ENCODE measurements around the gene BEST1.
"Not testable (repeated sequence)": the region's sequence is repeated elsewhere in the genome, so short reads cannot be mapped to it uniquely, and the experiment has no call there.

Gene BEST1

DNA sequence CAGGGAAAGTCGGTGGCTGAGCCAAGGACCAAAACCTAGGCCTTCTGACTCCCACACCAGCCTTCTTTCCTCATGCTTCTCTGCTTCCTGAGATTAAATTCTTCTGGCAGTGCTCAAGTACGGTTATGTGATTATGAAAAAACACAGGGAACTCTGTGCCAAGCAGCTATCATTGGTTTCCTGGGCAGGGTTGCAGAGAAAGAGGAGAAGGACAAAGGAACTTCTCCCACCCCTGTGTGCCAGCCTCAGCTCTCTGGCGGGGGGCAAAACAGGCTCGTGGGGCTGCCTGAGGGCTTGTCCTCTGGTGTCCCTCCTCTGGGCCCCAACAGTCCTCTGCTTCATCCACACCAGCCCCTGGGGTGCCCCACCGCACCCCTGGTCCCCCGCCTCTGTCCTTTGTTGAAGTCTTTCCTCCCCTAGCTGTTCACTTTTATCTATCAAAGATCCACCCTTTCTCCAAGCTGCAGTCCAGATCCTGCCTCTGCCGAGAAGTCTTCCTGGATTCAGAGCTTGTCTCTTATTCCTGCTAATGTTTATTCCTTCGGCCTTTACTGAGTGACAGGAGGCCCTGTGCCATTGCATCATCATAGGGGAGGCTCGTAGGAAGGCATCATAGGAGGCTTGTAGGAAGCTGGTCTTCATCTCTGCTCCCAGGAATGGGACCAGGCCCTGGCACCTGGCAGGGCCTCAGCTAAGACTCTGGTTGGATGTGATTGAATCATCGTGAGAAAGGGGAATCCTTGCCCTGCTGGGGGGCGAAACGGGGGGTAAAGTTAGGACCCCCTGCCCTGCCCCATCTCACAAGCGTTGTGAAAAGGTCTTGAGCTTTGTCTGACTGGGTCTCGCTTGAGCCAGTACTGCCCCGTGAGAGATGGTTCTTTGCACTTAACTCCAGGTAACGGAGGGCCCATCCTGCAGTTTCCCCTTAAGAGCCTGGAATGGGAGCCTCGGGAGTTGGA is 28.8 kb downstream of the BEST1 start:
- no peak for DNase-seq (ENCODE audit: low read depth)

DNA sequence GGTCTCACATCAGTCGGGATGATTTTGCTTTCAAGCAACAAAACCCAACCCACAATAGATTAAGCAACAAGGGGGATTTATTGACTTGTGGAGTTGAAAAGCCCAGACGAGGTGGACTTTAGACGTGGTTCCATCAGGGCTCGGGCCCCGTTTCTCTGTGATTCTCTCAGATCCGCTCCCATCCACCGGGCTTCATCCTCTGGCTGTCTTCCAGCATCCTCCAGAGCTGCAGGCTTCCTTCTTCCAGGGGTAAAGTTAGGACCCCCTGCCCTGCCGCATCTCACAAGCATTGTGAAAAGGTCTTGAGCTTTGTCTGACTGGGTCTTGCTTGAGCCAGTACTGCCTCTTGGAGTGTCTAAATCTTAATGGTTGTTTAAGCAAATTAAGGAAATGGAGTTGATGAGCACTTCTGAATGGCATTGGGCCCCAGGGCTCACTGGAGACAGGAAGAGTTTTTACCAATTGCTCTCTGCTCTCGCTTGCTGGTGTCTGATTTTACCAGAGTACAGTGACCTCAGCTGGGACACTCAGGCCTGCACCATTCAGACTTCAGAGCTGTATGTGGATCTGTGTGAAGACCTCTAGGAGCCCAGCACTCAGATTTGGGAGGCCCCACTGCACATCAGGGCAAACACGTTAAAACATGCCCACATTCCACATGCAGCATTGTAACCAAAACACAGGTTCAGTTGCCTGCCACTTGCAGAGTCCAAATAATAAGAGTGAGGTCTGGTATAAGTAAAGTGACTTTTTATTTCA is 30.8 kb downstream of the BEST1 start:
- DNase-seq (ENCODE audit: low read depth), result no peak

DNA sequence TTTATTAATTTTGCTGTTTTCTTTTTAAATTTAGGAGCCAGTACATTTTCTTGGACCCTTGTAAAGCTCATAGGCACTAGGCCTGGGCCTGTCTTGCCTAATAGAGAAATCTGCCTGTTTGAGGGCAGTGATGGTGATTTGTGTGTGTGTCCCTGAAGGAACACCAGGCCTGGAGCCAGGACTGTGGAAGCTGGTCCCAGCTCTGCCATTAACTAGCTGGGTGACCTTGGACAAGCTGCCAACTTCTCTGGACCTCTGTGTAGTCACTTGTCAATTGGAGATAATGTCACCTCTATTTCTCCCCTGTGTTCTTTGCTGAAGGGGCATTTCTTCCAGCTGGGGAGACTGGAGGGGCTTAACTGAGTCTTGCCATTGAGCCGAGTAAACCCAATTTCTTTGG is 33.3 kb downstream of the BEST1 start:
- no peak for DNase-seq (ENCODE audit: low read depth)

DNA sequence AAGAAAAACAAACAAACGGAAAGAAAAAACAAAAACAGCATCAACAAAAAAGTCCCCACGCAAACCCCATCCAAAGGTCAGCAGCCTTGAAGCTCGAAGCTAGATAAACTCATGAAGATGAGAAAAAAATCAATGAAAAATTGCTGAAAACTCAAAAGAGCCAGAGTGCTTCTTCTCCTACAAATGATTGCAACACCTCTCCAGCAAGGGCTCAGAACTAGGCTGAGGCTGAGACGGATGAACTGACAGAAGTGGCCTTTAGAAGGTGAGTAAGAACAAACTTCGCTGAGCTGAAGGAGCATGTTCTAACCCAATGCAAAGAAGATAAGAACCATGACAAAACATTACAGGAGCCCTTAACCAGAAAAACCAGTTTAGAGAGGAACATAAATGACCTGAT is 35.7 kb downstream of the BEST1 start:
- no peak for DNase-seq (ENCODE audit: low read depth)

DNA sequence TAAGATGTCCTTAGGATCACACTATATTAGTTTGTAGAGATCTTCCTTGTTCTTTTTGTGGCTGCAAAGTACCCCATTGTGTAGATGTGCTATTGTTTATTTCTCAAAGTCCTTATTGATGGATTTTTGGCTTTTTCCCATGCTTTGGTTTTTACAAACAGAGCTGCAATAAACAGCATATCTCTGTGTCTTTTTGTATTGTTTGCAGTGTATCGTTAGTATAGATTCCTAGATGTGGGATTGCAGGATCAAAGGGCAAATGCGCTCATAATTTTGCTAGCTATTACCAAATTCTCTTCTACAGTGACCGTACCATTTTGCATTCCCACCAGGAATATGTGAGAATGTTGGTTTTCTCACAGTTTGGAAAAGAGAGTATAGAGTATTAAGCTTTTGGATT is 44.8 kb downstream of the BEST1 start:
- DNase-seq (ENCODE audit: low read depth), result no peak

DNA sequence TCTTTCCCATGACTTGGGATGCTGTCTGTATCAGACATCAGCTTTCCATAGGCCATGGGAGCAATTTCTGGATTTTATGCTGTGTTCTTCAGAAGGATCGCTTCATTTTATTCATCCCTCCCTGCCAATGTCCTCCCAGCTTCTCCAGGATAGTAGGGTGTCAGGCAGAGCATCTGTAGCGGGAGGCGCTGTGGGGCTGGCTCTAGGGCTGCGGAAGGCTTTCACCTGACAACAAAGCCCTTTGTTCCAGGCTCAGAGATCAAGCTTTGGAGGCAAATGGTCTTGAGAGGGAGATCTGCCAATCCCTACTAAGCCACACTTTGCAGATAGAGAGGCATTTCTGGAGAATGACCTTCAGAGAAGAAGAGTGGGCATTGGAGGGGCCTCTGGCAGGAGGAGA is 46.8 kb downstream of the BEST1 start:
- no peak for DNase-seq (ENCODE audit: low read depth)

DNA sequence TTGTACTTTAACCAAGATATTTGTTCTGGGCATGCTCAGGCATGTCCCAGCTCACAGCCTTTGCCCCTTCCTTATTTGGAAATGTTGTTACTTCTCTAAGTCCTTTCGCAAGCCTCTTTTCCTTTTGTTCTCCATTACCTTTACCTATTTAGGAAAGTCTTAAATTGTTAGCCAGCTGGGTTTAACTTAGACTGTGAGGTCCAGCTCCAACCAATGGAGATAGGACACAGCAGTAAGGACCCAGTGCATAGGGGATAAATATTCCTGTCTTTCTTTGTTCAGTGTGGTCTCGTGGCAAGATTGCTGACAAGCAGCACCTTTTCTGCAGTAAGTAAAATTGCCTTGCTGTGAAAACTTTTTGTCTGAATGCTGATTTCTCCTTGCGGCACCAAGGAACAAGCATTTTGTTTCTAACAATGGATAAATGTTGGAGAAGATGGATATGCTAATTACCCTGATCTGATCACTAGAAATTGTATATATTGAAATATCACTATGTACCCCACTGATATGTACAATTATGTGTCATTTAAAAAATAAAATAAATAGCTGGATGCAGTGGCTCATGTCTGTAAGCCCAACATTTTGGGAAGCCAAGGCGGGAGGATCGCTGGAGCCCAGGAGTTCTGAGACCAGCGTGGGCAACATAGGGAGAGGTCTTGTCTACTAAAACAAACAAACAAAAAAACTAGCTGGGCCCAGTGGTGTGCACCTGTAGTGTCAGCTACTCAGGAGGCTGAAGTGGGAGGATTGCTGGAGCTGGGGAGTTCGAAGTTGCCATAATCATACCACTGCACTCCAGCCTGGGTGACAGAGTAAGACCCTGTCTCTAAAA is 49.2 kb downstream of the BEST1 start:
- DNase-seq (ENCODE audit: low read depth), result no peak

DNA sequence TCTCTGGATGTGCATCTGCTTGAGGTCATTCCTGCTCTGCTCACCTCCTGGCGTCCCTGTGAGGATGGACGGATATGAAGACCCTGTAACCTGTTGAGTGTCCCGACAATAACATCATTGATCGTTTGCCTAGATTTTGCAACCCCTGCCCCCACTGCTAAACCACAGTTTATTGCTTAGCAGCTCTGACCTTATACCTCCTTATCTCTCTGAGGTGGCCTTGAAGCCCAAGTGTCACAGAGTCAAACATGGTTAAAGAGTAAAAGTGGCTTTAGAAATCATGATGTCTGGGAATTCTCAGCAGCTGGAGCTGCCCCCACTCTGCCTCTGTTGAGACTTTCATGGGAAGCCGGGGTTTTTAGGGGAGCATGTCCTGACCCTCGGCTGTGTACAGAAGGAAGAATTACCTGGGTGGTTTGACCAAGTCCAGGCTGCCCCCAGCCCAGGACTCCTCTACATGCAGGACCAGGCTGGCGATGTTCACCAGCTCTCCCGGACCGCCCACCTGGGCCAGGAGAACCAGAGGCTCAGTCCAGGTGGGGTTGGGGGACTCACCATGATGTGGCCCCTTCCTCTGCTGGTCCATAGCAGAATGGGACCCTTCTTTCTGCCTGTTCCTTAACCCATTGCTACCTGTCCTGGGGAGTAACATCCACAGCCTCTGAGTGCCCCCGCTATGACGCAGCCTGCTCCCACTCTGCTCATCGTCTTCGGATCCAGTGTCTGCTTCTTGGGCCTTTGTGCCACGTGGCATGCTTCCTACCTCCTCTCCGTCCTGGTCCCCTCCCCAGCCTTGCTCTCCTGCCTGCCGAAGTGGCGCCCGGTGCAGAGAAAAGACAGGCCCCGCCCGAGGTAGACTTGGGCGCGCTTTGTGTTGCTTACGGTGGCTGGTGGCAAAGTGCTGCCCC is 50.6 kb downstream of the BEST1 start:
- DNase-seq (ENCODE audit: low read depth), result no peak

DNA sequence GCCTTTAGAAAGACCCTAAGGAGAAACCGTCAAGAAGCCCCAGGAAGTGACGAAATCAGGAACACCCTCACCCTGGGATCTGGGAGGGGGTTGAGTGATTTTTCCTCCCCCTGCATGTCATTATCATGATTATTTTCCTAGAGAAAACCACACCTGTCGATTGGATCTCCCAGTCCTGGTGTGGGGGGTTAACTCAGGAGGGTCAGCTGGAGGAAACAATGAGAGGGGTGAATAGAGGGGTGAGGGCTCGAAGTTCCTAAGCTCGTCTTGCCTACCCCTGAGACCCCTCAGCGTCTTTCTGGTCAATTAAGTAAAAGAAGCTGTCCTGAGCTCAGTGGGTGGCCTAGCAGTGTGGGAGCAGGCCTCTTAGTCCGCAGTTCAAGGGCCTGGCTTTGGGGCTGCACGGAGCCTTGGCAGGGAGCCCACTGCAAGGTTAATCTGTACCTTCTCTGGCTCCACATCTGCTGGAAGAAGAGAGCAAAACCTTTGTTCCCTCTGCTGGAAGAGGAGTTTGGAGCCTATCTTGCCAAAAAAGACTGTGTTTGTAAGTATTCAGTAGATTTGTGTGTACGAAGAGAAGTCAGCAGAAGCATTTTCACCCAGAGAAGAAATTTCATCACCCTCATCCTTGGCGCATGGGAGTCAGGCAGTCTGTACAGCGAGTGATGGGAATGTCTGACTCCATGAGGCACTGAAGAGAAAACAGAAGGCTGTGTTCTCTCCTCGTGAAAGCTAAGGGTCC is 51.5 kb downstream of the BEST1 start:
- DNase-seq (ENCODE audit: low read depth), result no peak

DNA sequence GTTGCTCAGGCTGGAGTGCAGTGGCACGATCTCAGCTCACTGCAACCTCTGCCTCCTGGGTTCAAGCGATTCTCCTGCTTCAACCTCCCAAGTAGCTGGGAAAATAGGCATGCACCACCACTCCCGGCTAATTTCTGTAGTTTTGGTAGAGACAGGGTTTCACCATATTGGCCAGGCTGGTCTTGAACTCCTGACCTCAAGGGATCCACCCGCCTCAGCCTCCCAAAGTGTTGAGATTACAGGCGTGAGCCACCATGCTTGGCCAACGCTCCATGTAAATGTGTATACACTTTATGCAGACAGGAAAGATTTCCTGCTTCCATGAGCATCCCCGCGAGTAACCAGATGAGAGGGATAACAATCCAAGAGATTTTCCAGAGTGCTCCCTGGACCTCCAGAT is 52.1 kb downstream of the BEST1 start:
- not testable (repeated sequence) for DNase-seq (ENCODE audit: low read depth)

DNA sequence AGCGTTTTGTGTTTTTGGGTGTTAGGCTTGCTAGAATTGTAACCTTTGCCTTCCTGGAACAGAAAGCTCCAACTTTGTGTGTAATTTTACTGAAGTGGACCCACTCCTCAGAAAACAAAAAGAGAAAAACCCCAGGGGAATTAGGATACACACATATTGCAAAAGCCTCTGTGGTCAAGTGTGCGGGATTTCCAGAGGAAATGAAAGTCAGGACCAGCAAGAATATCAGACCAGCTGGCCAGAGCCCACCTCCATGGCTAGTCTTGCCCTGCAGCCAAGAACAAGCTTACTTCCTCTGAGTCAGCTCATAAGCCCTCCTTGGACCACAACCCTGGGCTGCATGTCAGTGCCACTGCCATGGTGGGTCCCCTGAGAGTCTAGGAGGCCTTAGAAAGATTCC is 54.3 kb downstream of the BEST1 start:
- no peak for DNase-seq (ENCODE audit: low read depth)

DNA sequence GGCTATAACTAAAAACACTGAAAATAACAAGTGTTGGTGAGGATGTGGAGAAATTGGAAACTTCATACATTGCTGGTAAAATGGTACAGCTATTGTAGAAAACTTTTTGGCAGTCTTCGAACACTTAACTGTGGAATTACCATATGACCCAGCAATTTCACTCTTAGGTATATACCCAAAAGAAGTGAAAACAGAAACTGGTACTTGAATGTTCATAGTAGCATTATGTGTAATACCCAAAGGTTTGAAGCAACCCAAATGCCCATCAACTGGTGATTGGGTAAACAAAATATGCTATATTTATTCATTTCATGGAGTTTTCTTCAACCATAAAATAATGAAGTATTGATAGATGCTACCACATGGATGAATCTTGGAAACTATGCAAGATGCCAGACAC is 58.0 kb downstream of the BEST1 start:
- DNase-seq (ENCODE audit: low read depth), result no peak

DNA sequence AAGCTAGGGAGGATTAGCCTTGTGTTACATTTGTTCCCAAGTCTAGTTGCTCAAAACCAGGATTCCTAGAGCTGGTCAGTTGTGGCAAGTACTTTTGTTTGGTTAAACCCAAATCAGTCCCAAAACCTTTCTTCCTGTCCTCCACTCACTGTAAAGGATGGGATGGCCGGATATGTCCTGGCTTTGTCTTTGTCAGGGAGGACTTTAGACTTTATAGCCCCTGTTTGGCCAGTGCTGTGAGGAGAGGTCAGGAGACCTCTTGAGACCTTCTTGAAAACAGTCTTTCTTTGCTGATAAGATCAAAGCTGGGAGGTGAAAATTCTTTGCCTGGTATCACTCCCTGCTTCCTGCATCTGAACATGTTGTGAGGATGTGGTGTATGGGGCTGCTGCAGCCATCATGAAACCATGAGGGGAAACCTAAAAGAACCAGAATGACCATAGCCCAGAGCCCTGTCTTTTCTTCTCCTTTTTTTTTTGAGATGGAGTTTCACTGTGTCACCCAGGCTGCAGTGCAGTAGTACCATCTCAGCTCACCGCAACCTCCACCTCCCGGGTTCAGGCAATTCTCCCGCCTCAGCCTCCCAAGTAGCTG is 60.9 kb downstream of the BEST1 start:
- DNase-seq (ENCODE audit: low read depth), result no peak

DNA sequence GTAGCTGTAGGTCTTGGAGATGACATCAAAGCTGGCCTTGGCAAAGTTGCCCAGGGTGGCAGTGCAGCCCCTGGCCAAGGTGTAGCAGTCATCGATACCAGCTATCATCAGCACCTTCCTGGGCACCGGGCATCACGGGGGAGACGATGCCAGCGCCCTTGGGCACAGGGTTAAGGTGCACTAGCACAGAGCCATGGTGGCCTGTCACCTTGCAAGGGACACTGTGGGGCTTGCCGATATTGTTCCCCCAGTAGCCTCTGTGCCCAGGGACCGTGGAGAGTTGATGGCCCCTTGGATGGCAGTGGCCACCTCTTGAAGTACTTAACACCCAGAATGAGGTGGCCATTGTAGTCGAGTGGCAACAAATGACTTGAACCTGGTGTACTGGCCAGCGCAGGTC is 61.7 kb downstream of the BEST1 start:
- DNase-seq (ENCODE audit: low read depth), result no peak

DNA sequence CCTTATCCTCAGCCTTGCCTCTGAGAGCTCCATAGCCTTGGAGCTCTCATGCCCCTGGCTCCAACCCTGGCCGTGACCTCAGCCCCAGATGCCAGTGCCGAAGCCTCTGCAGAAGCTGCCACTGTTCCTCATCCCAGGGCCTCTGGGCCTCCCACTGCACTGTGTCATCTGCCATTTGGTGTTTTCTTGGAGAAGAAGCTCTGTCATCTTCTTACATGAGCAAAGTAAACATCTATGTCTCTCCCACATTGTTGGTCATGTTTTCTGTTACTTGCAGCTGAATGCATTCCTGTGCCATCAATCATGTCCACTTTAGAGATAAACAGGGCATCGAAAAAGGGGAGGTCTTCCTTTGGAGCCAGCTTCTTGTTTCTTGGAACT is 62.3 kb downstream of the BEST1 start:
- no peak for DNase-seq (ENCODE audit: low read depth)

DNA sequence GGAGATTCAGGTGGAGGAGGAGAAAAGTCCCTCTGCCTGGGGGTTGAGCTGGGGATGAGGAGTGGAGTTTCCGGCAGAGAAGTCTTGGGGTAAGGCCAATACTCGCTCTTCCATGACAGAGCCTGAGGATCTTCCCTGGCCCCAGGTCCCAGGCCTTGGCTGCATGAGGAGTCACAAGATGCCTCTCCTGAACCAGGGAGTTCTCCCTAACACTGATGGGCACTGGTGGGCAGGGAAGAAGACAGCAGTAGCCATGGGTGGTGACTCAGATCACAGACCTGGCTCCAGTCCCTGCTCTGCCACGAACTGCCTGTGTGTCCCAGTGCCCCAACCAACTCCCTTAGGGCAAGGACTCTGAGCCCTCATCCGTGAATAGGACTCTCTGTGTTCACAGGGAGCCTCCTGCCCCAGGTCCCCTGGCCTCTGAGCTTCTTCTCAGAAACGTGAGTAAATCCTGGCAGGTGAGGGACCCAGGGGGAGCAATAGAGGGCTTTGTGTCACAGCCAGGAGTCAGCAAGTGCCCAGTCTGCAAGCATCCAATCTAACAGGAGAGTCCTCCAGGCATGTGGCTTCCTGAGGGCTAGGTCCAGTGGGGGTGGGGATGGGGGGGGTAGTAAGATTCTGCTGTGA is 62.8 kb downstream of the BEST1 start:
- no peak for DNase-seq (ENCODE audit: low read depth)

All from stimulated activated CD8-positive, alpha-beta memory T cell treated with anti-CD3 and anti-CD28 coated beads, Interleukin-15, amount 100 ng/mL, for 24 hours (primary cell).